Renal cortex interstitium (tissue), 11 donors: Measurements from ENCODE around the gene CCDC14. TPM values are rescaled to one million over a fixed set of nuclear protein-coding genes. Genes with fewer than 3 reads are reported as not detected.
"Not testable (repeated sequence)": the region's sequence is repeated elsewhere in the genome, so short reads cannot be mapped to it uniquely, and the experiment has no call there.

ENCODE experiments used
- DNase-seq, 11 donors: peaks; one replicate each; pipeline ENCODE4 v3.0.0-alpha.2; 2013; ENCODE audit warnings: low read depth in 9 of 11, low spot score in 4 of 11; ENCODE audit errors: extremely low read depth in 1 of 11
- polyA plus RNA-seq, 3 donors: library from polyadenylated mRNA; unstranded; fragments of 120-200 nt; gene quantifications; one replicate each; pipeline ENCODE4 v1.2.1, GENCODE V29; 2013; ENCODE audit not compliant: insufficient read length in 3 of 3

The CCDC14 gene
- polyA plus RNA-seq, 3 donors: 134 to 182 (median 153) TPM

DNA sequence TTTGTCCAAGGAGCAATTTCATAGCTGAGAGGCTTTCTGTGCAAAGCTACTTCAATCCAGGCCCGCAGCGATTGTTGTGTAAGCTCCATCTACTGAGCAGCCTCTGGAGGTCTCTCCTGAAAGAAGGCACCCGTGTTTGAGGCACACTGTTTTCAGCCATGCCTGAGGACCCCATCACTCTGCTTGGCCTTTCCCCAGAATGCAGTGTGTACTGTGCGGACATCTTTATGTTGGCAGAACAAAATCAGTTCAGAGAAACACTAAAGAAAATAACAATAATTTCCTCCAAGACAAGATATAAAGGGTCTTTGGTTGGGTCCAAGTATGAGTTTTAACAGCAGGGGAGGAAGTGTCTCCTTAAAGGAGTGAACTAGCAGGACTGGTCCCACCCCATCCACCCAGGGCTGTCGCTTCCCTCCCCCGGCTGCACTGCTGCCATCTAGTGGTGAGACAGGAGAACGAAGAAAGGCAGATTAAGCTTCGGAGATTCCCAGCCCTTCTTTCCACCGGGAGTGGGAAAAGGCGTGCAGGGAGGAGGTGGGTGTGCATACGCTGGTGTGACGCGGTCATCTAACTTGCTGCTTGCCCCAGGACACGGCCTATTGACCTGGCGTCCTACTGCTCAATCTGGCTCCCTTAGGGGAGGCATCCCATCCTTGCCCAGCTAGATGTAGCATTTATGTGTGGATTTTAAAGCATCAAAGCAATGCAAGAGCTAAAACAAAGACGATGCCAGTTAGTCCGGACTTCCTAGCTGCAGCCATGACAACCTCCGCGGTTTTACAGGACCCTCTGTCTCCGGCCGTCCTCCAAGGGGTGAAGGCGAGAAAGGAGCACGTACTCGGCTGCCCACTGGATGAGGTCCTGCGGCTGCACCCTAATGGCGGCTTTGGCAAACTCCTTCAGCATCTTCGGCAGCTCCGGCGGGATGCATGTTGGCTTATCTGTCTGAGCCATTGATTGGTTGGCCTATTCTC lies 18.8 kb upstream of the CCDC14 start:
- DNase-seq: peak in 3 of 11 donors; percentile 5 to 33 (median 9)

DNA sequence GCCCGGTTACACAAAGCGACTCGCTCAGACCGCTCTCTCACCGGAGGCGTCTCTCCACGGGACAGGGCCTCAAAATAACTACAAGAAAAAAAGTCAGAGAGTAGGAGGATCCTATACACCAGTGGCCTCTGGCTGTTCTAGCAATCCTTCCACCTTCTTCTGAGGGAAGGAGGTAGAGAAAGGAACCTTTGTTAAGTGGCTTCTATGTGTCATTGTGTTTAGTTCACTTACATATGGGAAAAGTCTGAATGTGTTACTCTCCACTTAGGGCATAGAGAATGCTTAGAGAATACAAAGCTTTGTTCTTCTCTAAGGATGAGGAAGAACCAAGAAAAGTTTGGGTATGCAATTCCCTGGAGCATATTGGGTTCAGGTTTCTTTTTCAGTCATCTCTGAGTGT lies 15.9 kb upstream of the CCDC14 start:
- not testable (repeated sequence) for DNase-seq

DNA sequence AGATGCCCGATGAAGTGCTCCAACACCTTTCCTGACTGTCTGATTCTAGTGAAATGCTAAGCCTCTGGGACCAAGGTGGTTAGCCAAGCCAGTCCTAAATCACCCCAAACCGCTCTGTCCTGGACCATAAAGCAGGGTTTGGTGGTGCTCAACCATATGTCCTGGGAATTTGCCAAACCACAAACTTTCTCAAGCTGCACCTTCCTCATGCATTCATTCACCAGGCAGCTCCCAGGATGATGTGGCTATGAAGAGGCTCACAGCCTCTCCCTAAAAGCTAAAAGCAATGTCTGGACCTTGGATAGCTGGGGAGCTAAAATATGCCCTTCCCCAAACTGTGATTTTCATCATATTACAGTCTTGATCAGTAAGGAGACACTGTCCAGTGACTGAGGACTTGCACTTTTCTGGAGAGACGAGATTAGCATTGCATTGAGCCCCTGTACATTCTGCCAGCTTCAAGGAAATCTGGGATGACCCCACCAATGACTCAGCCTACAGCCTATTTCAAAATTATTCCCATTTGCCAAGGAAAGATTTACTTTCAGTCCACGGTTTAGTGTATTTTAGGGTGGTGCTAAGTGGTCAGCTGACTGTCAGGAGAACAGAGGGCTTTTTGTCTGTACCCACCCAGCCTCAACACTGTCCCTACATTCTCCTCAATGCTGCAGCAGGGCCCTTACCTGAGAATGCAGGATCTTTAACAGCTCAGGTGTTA lies 15.3 kb upstream of the CCDC14 start:
- not testable (repeated sequence) for DNase-seq

DNA sequence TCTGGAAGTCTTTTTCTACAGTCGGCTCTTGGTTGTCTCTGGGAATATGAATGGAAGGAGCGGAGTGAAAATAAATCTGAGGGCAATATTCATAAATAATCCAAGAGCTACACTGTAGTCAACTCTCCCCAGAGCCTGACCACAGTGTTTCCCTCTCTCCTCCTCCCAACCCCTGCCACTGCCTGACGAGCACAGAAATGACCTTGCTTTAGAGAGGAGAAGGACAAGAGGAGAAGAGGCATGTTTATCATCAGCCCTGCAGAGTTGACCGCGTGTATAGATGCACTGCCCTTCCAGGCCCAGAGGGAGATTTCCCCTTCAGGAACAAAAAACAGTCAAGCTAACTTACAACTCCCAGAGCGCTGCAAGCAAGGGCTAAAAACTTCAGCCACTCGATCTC lies 14.0 kb upstream of the CCDC14 start:
- not testable (repeated sequence) for DNase-seq

DNA sequence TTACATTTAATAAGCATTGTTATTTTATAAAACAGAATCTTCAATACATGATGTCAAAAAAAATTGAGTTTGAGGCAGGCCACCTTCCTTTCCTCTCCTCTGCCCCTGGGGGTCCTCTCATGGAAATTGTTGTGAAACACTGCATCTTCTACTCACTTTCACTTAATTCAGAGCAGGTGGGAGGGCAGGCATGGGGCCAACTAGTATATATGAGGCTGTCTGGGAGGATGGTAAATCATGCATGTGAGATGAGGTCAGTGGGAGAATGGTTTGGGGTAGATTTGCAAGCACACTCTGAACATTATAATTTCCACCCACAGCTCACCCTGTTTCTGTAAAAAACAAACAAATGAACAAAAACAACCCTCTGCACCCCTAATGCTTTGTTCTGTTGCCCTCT lies 10.4 kb upstream of the CCDC14 start:
- DNase-seq: no peak

DNA sequence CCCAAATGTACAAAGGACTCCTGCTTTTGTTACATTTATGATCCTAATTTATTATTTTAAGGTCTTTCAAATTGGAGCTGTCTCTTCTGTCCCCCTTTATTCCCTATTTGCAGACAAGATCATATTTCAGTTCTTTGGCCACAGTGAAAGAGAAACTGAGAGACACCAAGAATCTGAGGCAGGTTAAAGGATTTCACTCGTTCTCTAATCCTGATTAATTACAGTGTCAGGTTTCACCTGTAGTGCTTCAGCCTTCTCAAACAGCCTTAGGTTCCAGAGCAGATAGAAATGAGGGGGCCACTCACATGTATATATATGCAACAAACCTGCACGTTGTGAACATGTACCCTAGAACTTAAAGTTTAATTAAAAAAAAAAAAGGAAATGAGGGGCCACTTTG lies 6.2 kb upstream of the CCDC14 start:
- DNase-seq: not testable (repeated sequence)

DNA sequence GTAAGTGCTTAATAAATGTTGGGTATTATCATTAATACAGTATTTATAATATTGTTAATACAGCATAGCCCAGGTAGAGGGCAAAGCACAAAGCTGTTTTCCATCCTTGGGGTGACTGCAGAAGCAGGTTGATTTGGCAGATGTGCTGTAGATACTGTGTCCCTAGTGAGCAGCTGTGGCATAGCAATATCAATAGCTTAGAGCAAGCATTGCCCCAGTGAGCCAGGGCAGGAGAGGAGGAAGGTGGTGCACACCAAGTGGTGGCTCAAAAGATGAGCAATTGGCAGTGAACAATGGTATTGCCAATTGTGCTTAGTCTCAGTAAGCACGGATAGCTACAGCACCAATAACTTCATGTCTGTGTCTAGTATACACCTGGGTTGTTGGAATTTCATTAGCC lies 5.8 kb upstream of the CCDC14 start:
- not testable (repeated sequence) for DNase-seq

DNA sequence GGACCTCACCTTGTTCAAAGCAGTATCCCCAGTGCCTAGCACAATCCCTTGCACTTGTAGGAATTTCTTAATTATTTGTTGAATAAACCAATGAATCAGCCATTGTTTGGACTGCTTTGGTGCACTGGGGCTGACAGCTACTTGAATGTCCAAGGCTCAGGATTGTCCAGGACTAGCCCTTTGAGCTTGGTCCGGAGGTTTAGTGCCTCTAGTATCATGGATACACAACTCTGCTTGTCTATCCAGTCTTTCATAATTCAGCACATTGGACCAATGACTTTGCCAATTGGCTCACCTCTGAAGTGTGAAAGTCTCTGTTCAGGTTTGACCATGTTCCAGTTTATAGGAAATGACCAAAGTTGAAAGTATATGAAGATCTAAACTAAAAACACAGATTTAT lies 3.8 kb upstream of the CCDC14 start:
- DNase-seq: not testable (repeated sequence)

DNA sequence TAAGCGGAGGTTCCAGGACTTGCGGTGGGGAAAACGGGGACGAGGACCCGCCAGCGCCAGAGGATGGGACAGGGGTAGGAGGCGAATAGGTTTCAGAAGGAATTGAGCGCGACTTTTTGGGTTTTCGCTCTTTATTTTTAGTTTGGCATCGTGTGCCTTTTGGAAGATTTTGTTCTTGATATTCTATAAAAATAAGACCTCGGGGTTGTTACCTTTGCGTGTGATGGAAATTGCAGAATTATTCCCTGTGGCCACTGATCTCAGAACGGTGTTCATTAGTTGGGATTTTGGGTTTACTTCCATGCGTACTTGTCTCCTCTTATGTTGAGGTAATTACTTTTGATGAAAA lies 453 bp upstream of the CCDC14 start:
- no peak for DNase-seq

DNA sequence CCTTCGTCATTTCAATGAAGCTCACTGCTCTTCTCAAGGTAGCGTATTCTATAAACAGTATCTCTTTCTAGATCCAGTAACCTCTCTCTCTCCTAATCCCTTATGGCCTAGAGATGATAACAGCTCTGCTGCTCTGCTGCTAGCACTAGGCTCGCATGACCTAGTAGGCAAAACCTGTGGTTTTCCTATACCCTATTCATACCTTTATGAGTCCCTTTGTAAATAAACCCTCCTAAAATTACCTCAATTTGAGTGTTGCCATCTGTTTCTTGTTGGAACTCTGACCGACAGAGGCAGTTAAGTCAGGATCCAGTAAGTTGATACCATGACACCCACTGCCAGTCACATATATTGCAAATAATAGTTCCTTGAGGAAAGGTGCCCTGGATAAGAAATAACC lies 7.3 kb downstream of the CCDC14 start:
- no peak for DNase-seq

DNA sequence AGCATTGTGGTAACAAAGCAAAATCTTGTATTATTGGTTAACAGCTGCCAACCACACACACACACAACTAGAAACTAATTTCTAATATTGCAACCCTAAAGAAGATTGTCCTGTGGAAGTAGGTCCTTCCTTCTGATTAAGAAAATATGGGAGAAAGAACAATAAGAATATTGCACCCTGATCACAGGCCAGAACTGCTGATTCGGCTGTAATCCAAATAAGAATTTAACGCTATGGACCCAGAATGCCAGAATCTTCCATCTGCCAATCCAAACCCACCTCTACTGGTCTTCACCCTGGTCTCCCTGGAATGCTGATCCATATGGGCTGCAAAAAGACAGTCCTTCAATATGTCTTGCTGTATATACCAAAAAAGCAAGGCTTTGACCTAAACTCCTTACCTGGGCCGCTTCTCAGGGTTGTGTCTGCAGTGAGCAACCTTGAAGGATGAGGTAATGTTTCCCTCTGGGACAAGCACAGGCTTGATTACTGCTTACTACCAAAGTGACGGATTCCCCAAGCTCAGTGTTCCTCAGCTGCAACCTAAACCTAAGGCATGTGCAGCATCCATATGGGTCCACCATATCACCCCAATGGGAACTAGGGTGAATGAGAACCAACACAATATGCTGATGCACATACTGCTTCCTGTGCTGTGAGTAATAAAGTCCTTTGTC lies 8.0 kb downstream of the CCDC14 start:
- no peak for DNase-seq

DNA sequence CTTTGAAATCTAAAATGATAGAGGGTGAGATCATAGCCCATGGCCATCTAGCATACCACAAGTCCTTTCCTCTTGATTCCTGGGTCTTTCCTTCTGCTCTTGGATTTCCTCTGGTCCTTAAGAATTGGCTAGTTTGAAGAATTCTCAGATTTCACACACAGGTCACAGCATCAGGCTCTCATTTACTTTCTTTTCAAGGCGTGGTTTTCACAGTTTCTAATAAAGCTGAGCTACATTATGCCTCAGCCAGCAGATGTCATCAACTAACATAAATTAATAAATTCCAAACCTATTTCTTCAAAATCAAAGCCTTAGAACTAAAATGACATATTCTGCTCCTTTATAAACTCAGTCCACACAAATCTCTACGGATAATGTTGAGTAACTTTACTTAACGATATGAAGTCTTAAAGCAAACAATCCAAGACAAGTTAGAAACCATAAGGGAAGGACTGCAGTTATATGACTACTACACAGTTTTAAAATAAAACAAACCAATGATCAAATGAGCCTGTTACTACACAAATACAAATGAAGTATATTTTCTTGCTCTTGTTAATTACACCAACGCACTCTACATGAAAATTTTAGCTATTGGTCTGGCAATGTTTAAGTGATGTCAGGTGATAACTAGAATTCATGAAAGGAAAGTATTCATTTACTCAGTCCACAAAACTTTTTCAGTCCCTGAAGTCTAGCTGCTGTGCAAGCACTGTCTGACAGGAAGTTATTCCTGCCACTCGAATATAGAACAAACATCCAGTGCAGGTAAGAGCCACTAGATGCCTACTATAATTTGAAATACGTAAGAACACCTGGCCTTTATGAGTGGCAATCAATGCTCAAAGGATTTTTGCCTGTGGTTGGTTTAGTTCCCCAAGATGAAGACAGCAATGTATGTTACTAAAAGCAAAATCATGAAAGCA lies 9.2 kb downstream of the CCDC14 start:
- no peak for DNase-seq

DNA sequence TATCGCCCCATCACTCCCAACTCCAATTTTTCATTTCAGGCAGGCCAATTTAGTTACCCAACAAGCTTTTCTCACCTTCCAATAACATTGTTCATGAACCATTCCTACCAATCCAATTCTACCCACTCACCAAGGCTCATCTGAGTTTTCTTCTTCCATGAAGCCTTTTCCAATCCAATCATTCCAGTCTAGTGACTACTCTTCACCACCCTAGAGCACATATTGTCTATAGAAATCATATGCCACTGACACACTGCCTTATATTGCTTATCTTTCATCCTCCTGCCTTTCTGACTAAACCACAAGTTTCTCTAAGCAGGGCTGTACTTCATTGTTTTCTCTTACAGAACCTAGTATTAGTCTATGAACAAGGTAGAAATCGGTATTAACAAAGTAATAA lies 11.4 kb downstream of the CCDC14 start:
- no peak for DNase-seq

DNA sequence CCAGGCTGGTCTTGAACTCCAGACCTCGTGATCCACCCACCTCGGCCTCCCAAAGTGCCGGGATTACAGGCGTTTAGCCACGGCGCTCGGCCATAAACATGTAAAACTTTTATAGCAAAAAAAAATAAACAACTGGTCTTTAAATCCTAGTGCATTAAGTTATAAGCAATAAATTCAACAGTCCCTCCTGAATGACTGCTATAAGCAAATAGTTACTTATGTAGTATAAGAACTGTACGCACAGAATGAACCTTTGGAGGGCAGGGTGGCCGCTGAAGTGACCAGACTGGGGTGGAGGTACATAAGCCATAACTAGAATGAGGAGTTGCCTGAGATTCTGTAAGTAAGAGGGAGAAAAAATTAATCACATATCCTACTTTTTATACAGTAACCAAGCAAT lies 12.6 kb downstream of the CCDC14 start:
- DNase-seq: no peak

DNA sequence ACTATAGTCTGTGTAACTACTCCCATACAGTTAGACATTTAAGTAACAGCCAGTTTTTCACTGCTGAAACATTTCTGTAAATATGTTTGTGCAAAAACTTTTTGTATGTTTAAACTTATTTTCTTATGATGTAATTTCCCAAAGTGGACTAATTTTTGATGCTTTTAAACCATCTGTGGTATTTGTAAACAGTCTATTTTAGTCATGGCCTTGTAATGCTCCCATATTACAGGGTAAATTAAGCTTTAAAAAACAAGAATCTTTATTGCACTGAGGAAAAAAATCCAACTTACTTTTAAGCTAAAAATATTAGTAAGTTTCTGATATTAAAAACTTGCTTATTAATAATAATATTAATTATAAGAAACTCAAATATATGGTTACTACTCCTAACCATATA lies 13.5 kb downstream of the CCDC14 start:
- no peak for DNase-seq

DNA sequence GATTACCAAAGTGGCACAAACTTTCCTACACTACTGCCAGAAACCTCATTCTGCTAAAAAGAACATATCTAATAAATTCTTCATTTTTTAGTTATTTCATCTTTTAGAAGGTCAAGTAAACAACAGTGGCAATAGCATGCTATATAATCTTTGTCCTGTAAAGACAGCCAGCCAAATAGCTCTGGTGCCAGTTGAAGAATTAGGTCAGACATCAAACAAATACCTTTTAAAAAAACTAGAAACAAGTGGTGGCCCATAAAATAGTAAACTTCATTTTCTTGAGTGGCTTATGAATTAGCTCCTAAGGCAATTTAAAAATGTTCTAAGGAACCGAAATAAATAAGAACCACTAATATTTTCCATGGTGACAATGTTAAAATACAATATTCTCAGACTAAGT lies 19.5 kb downstream of the CCDC14 start:
- no peak for DNase-seq

DNA sequence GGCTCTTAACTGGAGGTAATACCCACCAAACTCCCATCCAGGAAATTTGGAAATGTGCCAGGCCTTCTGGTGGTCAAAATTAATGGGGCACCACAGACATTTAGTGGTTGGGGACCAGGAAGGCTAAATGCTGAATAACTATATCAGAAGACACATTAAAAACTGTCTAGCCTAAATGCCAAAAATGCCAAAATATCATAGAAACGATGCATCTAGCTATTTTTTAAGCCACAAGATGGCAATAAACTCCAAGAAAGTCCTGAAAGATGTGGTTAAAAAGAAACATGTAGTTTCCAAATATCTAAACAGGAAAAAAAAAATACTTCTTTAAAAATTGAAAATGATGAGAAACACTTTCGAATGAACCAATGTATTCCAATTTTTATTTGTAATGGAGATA lies 19.9 kb downstream of the CCDC14 start:
- no peak for DNase-seq

DNA sequence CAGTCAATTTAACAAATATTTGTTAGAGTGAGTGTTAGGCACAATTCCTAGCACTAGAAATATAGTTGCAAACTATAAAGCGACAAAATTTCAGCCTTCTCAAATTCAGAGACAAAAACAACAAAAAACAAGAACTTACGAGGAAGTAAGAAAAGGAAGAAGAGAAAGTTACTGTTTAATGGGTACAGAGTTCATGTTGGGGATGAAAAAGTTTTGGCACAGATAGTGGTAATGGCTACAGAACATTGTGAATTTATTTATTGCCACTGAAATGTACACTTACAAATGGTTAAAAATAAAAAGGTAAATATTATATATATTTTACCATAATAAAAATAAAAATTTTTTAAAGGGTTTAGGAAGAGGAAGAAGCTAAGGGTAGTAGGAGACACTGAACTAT lies 21.3 kb downstream of the CCDC14 start:
- no peak for DNase-seq

DNA sequence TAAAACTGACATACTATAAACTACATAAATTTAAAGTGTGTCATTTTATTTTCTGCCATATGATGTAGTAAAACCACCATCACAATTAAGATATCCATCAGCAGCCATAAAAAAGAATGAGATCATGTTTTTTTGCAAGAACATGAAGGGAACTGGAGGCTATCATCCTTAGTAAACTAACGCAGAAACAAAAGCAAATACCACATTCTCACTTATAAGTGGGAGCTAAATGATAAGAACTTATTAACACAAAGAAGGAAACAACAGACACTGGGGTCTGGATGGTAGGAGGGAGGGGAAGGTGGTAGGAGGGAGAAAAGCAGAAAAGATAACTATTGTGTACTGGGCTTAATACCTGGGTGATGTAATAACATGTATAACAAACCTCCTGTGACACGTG lies 24.6 kb downstream of the CCDC14 start:
- no peak for DNase-seq
